Fibroblast of pulmonary artery (primary cell): ENCODE results near the gene KLK2.

Experiments used
- DNase-seq: peaks from one replicate; pipeline ENCODE4 v3.0.0-alpha.2; 2010; ENCODE audit warnings: low read depth
- H3K4me3 ChIP-seq: replicated peaks from 2 replicates; pipeline ENCODE4 v1.5.1; 2011; ENCODE audit warnings: low read depth, mild to moderate bottlenecking, control low read depth, low read length, moderate library complexity
- CTCF ChIP-seq: IDR thresholded peaks from 2 replicates; pipeline ENCODE4 v1.5.1; 2011; ENCODE audit warnings: mild to moderate bottlenecking, control low read depth, low read length, inconsistent platforms; ENCODE audit errors: missing control alignments

The KLK2 gene

DNA sequence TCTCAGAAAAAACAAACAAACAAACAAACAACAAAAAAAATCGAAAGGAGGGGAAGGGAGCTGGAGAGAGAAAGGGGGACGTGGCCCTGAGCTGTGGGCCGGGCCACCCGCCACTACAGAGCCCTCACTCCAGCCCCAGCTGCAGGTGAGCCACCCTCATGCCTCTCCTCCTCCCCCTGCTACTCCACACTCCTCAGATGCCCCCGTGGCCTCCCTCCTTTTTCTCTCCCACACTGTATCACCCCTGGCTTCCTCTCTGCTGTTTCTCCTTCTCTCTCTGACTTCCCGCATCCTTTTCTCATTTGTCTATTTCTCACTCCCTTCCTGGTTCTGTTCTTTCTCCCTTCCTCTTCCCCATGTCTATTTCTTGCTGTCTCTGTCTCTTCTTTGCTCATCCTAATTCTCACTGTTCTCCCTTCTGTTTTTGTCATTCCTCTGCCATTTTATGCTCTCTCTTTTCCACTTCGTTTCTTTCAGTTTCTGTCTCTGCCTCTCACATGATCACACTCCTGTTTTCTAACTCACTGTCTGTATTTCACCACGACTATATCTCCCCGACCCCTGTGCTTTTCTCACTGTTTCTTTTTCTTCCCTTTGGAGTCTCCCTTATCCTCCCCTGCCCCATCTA, 2.7 kb downstream of the KLK2 start:
- H3K4me3 ChIP-seq, result no peak overlapping the region
- no peak for DNase-seq
- no peak for TF ChIP-seq CTCF

- TF ChIP-seq CTCF, result no peak
- no peak overlapping the region for H3K4me3 ChIP-seq
- DNase-seq, result no peak
These were observed 3.2 kb downstream of the KLK2 start for GRCh38 chr19:50876456-50876855.

GRCh38 chr19:50877338-50877737, 4.1 kb downstream of the KLK2 start:
- DNase-seq, result no peak
- TF ChIP-seq CTCF, result no peak
- no peak overlapping the region for H3K4me3 ChIP-seq

DNA sequence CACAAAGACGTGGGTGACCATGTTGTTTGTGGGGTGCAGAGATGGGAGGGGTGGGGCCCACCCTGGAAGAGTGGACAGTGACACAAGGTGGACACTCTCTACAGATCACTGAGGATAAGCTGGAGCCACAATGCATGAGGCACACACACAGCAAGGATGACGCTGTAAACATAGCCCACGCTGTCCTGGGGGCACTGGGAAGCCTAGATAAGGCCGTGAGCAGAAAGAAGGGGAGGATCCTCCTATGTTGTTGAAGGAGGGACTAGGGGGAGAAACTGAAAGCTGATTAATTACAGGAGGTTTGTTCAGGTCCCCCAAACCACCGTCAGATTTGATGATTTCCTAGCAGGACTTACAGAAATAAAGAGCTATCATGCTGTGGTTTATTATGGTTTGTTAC, 5.6 kb downstream of the KLK2 start:
- TF ChIP-seq CTCF, result no peak
- DNase-seq, result no peak
- H3K4me3 ChIP-seq, result no peak overlapping the region

GRCh38 chr19:50880241-50880640, 7.0 kb downstream of the KLK2 start:
- DNase-seq, result no peak
- no peak for TF ChIP-seq CTCF

GRCh38 chr19:50882188-50882587, 8.9 kb downstream of the KLK2 start:
- no peak for TF ChIP-seq CTCF
- DNase-seq, result no peak
- H3K4me3 ChIP-seq, result no peak overlapping the region

More at GRCh38 chr19:50880241-50880640, 7.0 kb downstream of the KLK2 start:
- no peak overlapping the region for H3K4me3 ChIP-seq

DNA sequence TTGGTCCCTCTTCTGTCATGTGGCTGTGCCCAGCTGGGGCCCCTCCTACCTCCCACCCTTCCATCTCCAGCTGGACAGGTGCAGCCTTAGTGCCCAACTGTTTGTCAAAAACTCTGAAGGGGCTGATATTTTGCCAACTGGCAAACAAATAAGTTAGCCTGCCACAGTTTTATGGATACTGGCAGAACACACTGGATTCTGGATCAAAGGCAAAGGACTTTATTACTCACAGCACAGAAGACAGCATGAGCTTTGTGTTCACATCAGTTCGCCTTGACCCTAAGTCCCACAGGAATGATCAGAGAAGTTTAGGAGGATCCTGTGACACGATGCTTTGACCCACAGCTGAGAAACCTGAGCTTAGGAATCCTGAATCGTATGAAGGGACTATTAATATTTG, 16.4 kb downstream of the KLK2 start:
- TF ChIP-seq CTCF, result no peak
- no peak for DNase-seq
- no peak overlapping the region for H3K4me3 ChIP-seq
